Right atrium auricular region (tissue), 2 donors: ENCODE results near the gene SPSB3. TPM values are rescaled to one million over a fixed set of nuclear protein-coding genes. Genes with fewer than 3 reads are reported as not detected.

Source experiments
- DNase-seq: peaks from one replicate; pipeline ENCODE4 v3.0.0-alpha.2; 2019; ENCODE audit warnings: low spot score
- H3K27ac ChIP-seq, 2 donors: fragments of 200-600 bp; sonication (generic); 1 replicate in 1 of 2; 2 replicates in 1 of 2; pipeline ENCODE4 v1.5.1; 2016 to 2019
- H3K27me3 ChIP-seq, 2 donors: fragments of 200-600 bp; sonication (generic); one replicate each; pipeline versions ENCODE4 v1.5.1 to v1.6.0; 2017 to 2019
- H3K36me3 ChIP-seq: fragments of 200-600 bp; sonication (generic); one replicate; pipeline ENCODE4 v1.5.1; 2016
- H3K4me1 ChIP-seq, 2 donors: fragments of 200-600 bp; sonication (generic); one replicate each; pipeline versions ENCODE4 v1.5.1 to v1.6.0; 2017 to 2019
- H3K4me3 ChIP-seq, 2 donors: fragments of 200-600 bp; sonication (generic); 1 replicate in 1 of 2; 2 replicates in 1 of 2; pipeline ENCODE4 v1.5.1; 2017 to 2019; ENCODE audit warnings: mild to moderate bottlenecking in 1 of 2, moderate library complexity in 1 of 2
- H3K9me3 ChIP-seq, 2 donors: fragments of 200-600 bp; sonication (generic); one replicate each; pipeline ENCODE4 v1.5.1; 2019
- CTCF ChIP-seq, 2 donors: fragments of 200-600 bp; sonication (generic); IDR thresholded peaks; one replicate each; pipeline ENCODE4 v1.5.1; 2019; ENCODE audit warnings: antibody characterized with exemption in 2 of 2
- total RNA-seq, 2 donors: library from RNA; depleted of rRNA; stranded (reverse); fragments of >200 nt; gene quantifications; one replicate each; pipeline ENCODE4 v1.1.0, GENCODE V29; 2016

SPSB3 gene
- total RNA-seq, 2 donors from 2014 or later = 41.9 to 49.0 TPM

DNA sequence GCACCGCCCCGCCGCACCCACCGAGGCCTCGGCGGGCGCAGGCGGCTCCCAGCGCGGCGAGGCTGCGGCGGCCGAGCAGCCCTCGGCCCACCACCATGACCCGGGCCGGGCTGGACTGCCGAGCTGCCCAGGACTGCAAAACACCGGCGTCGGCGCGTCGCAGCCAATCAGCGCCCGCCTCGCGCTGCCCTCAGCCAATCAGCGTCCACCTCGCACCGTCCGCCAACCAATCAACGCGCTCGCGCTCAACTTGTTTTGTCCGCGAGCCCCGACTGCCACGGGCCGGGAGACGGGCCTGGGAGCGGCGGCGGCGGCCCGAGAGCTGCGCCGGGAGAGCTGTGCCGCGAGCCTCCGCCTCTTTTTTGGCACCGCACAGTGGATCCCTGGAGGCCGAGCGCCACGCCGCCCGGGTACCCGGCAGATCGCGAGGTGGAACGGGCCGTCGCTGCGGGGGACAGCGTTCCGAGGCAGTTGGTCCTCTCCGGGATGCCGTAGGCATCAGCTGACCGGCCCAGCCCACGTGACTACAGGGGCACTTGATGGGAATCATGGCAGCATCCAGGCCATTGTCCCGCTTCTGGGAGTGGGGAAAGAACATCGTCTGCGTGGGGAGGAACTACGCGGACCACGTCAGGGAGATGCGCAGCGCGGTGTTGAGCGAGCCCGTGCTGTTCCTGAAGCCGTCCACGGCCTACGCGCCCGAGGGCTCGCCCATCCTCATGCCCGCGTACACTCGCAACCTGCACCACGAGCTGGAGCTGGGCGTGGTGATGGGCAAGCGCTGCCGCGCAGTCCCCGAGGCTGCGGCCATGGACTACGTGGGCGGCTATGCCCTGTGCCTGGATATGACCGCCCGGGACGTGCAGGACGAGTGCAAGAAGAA, 44.6 kb upstream of the SPSB3 start, which contains the start of the genes FAHD1 and HAGH:
TSS of gene FAHD1 (plus strand) at position 516 of the 883 bp plus-strand sequence. CDS start at position 549, 33 bp downstream.
TSS of gene HAGH (minus strand) at position 135 of the 883 bp plus-strand sequence. CDS start at position 97, 38 bp downstream.
- Histone ChIP-seq H3K36me3 (peaks cover 8% of the 10 kb centered on the region), H3K27me3 (no peaks in the 10 kb centered on the region), H3K4me3 (peak within 1 kb of the TSS; percentile 77 to 94), H3K9me3 (no peaks in the 10 kb centered on the region), H3K4me1 (peaks cover 0 to 42% of the 10 kb centered on the region in 2 donors), H3K27ac (peak within 1 kb of the TSS; percentile 89 to 92)
- no peak for TF ChIP-seq CTCF (IDR thresholded peaks at IDR 0.05)
- DNase-seq = peak; percentile 96

- Histone ChIP-seq H3K4me1 (peaks cover 0 to 42% of the 10 kb centered on the region in 2 donors), H3K36me3 (peaks cover 17% of the 10 kb centered on the region), H3K9me3 (no peaks in the 10 kb centered on the region), H3K27ac (peak overlapping the region; percentile 32 to 92), H3K4me3 (peak overlapping the region; percentile 77 to 94), H3K27me3 (no peaks in the 10 kb centered on the region)
- no peak for TF ChIP-seq CTCF (IDR thresholded peaks at IDR 0.05)
- DNase-seq = no peak
Observed at GRCh38 chr16:1825864-1826690, 43.7 kb upstream of the SPSB3 start.

DNA sequence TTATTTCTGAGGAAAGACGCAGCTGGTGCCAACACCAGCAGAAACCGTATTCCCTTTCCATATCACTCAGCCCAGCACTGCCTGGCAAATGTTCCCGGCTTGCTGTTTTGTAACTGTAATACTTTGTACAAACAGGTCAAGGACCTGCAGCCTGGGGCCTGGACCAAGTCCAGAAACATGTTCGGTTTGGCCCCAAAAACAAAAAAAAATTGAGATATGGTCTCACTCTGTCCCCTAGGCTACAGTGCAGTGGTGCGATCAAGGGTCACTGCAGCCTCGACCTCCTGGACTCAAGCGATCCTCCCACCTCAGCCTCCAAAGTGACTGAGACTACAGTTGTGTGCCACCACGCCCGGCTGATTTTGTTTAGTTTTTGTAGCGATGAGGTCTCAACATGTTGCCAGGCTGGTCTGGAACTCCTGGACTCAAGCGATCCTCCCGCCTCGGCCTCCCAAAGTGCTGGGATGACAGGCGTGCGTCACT, 43.1 kb upstream of the SPSB3 start:
- H3K4me1 ChIP-seq = peaks cover 0 to 42% of the 10 kb centered on the region in 2 donors
- no peaks in the 10 kb centered on the region for H3K9me3 ChIP-seq
- TF ChIP-seq CTCF (IDR thresholded peaks at IDR 0.05) = no peak
- H3K36me3 ChIP-seq = peaks cover 22% of the 10 kb centered on the region
- peak overlapping the region; percentile 77 to 94 for H3K4me3 ChIP-seq
- no peak for DNase-seq
- H3K27ac ChIP-seq = peak overlapping the region in 1 of 2 donors; percentile 56
- H3K27me3 ChIP-seq = no peaks in the 10 kb centered on the region

- DNase-seq = no peak
- Histone ChIP-seq H3K27ac (no peak overlapping the region), H3K4me3 (no peak overlapping the region), H3K4me1 (peaks cover 0 to 36% of the 10 kb centered on the region in 2 donors), H3K27me3 (no peaks in the 10 kb centered on the region), H3K36me3 (peaks cover 33% of the 10 kb centered on the region), H3K9me3 (no peaks in the 10 kb centered on the region)
- TF ChIP-seq CTCF (IDR thresholded peaks at IDR 0.05) = no peak
Observed at GRCh38 chr16:1823821-1824220, 41.5 kb upstream of the SPSB3 start.

GRCh38 chr16:1822801-1823200, 40.4 kb upstream of the SPSB3 start:
- no peak overlapping the region for H3K27ac ChIP-seq
- TF ChIP-seq CTCF (IDR thresholded peaks at IDR 0.05) = no peak
- H3K9me3 ChIP-seq = no peaks in the 10 kb centered on the region
- H3K36me3 ChIP-seq = peaks cover 43% of the 10 kb centered on the region
- H3K27me3 ChIP-seq = no peaks in the 10 kb centered on the region
- no peak for DNase-seq
- H3K4me3 ChIP-seq = no peak overlapping the region
- peaks cover 0 to 27% of the 10 kb centered on the region in 2 donors for H3K4me1 ChIP-seq
